HCT116 (cell line): ENCODE results near the gene PPP1R11. TPM values are rescaled to one million over a fixed set of nuclear protein-coding genes. Genes with fewer than 3 reads are reported as not detected.
A peak's percentile ranks its signal among the peaks of the same experiment; 100 is the strongest.

ENCODE experiments used
- ATAC-seq: fragments of 200-7000 bp; cut with Tn5 transposase; 2 replicates; pipeline ENCODE4 v1.9.1; 2020; ENCODE audit warnings: mild to moderate bottlenecking, moderate library complexity
- BruUV-seq: library from RNA; stranded (reverse); fragments of 400-500 nt; replicated peaks from 2 replicates; lab custom pipeline; 2021; lab: Mats Ljungman, UMichigan
- CTCF ChIA-PET: fragments of 300-600 bp; sonication (Branson Sonifier 250); formaldehyde crosslinking; loops from one replicate; lab custom pipeline; 2021; ENCODE audit warnings: antibody characterized with exemption; lab: Charles Lee
- POLR2A ChIA-PET: fragments of 300-600, 350-600 bp; sonication (Branson Sonifier 250); formaldehyde crosslinking; loops from one replicate; lab custom pipeline; 2021; ENCODE audit warnings: antibody characterized with exemption; lab: Charles Lee
- RAD21 ChIA-PET, 2 experiments: fragments of 300-600 bp; sonication (Branson Sonifier 250); formaldehyde crosslinking; loops; one replicate each; lab custom pipeline; 2023; ENCODE audit warnings: low total read pairs in 2 of 2; ENCODE audit not compliant: uncharacterized antibody in 2 of 2, unreplicated experiment in 2 of 2, low non-redundant PET in 1 of 2; lab: Charles Lee
- DNase-seq: peaks from one replicate; pipeline ENCODE4 v3.0.0-alpha.2; 2010; ENCODE audit warnings: low read depth, low spot score
- H2AFZ ChIP-seq: fragments of 200-600 bp; shearing (Covaris generic), sonication (generic); 2 replicates; pipeline ENCODE4 v1.6.1; 2017; ENCODE audit warnings: low read depth, mixed run types, mixed read lengths, antibody characterized with exemption, low read length; ENCODE audit not compliant: poor library complexity, severe bottlenecking
- H3K27ac ChIP-seq: 2 replicates; pipeline ENCODE4 v1.5.1; 2012; ENCODE audit warnings: low read depth, low read length
- H3K27me3 ChIP-seq: fragments of 200-600 bp; sonication (generic); 2 replicates; pipeline ENCODE4 v1.6.1; 2016; ENCODE audit warnings: mixed run types, low read length, mixed read lengths; ENCODE audit not compliant: insufficient read depth
- H3K36me3 ChIP-seq, 2 experiments: fragments of 200-500 bp in 1 of 2; fragments of 200-600 bp in 1 of 2; sonication (Bioruptor generic) in 1 of 2; sonication (generic) in 1 of 2; 2 replicates each; pipeline versions ENCODE4 v1.5.1 to v1.6.1; 2014 to 2016; ENCODE audit warnings: low read length in 2 of 2, inconsistent platforms in 1 of 2, mixed read lengths in 1 of 2, mixed run types in 1 of 2; ENCODE audit not compliant: insufficient read depth in 2 of 2, control insufficient read depth in 1 of 2
- H3K4me1 ChIP-seq, 2 experiments: fragments of 200-600 bp in 1 of 2; sonication (generic) in 1 of 2; 2 replicates each; pipeline versions ENCODE4 v1.5.1 to v1.6.1; 2012 to 2017; ENCODE audit warnings: low read length in 2 of 2, inconsistent platforms in 1 of 2, mild to moderate bottlenecking in 1 of 2, mixed read lengths in 1 of 2, mixed run types in 1 of 2, moderate library complexity in 1 of 2; ENCODE audit not compliant: insufficient read depth in 2 of 2, control insufficient read depth in 1 of 2
- H3K4me2 ChIP-seq: fragments of 200-600 bp; sonication (generic); 2 replicates; pipeline ENCODE4 v1.6.1; 2017; ENCODE audit warnings: mixed run types, low read length, mixed read lengths
- H3K4me3 ChIP-seq, 2 experiments: fragments of 200-600 bp in 1 of 2; sonication (generic) in 1 of 2; replicated peaks in 1 of 2; 2 replicates each; pipeline ENCODE4 v1.5.1; 2011 to 2016; ENCODE audit warnings: low read length in 2 of 2, control low read depth in 1 of 2, low read depth in 1 of 2, mild to moderate bottlenecking in 1 of 2, mixed read lengths in 1 of 2, mixed run types in 1 of 2
- H3K79me2 ChIP-seq: fragments of 200-600 bp; sonication (generic); 2 replicates; pipeline ENCODE4 v1.6.1; 2017; ENCODE audit warnings: mild to moderate bottlenecking, mixed run types, low read length, moderate library complexity, mixed read lengths; ENCODE audit not compliant: insufficient read depth
- H3K9ac ChIP-seq: fragments of 200-600 bp; sonication (generic); 2 replicates; pipeline ENCODE4 v1.6.1; 2016; ENCODE audit warnings: low read length, mixed read lengths
- H3K9me2 ChIP-seq: fragments of 200-600 bp; sonication (generic), shearing (Covaris generic); 2 replicates; pipeline ENCODE4 v1.6.1; 2017; ENCODE audit warnings: mixed run types, mild to moderate bottlenecking, moderate library complexity; ENCODE audit not compliant: insufficient read depth
- H3K9me3 ChIP-seq, 2 experiments: fragments of 200-500 bp in 1 of 2; fragments of 200-600 bp in 1 of 2; sonication (Bioruptor generic) in 1 of 2; sonication (generic) in 1 of 2; 2 replicates each; pipeline ENCODE4 v1.6.1; 2014 to 2017; ENCODE audit warnings: low read length in 2 of 2, mixed read lengths in 2 of 2, inconsistent platforms in 1 of 2, low read depth in 1 of 2, mild to moderate bottlenecking in 1 of 2, mixed run types in 1 of 2, moderate library complexity in 1 of 2; ENCODE audit not compliant: control insufficient read depth in 1 of 2, insufficient read depth in 1 of 2
- H4K20me1 ChIP-seq: fragments of 200-600 bp; sonication (generic), shearing (Covaris generic); 2 replicates; pipeline ENCODE4 v1.6.1; 2017; ENCODE audit warnings: mixed run types, mild to moderate bottlenecking, moderate library complexity; ENCODE audit not compliant: insufficient read depth
- CBX3 ChIP-seq: IDR thresholded peaks from 2 replicates; pipeline ENCODE4 v1.6.1; 2012; ENCODE audit warnings: low read depth
- ELF1 ChIP-seq: IDR thresholded peaks from 2 replicates; pipeline ENCODE4 v1.6.1; 2012; ENCODE audit warnings: low read depth, borderline replicate concordance
- EZH2 ChIP-seq: fragments of 200-600 bp; sonication (generic); IDR thresholded peaks from 2 replicates; pipeline ENCODE4 v1.6.1; 2017; ENCODE audit warnings: antibody characterized with exemption, mixed run types
- EZH2phosphoT487 ChIP-seq: fragments of 200-600 bp; IDR thresholded peaks from 2 replicates; pipeline ENCODE4 v1.6.1; 2018; ENCODE audit warnings: antibody characterized with exemption, borderline replicate concordance
- JUND ChIP-seq: IDR thresholded peaks from 2 replicates; pipeline ENCODE4 v1.6.1; 2012
- RAD21 ChIP-seq: IDR thresholded peaks from 2 replicates; pipeline ENCODE4 v1.6.1; 2012; ENCODE audit warnings: low read depth, mild to moderate bottlenecking
- YY1 ChIP-seq: IDR thresholded peaks from 2 replicates; pipeline ENCODE4 v1.6.1; 2011; ENCODE audit warnings: low read length, low read depth, moderate library complexity, mild to moderate bottlenecking; ENCODE audit not compliant: insufficient replicate concordance; ENCODE audit errors: extremely low read depth
- ZFX ChIP-seq: fragments of 450-650 bp; IDR thresholded peaks from 2 replicates; pipeline ENCODE4 v1.6.1; 2017
- ZNF274 ChIP-seq: fragments of 200-500 bp; sonication (Bioruptor generic); IDR thresholded peaks from 2 replicates; pipeline ENCODE4 v1.6.1; 2014; ENCODE audit warnings: mild to moderate bottlenecking, low read depth, low read length, inconsistent platforms
- intact Hi-C: fragments of 100-400 bp; cut with micrococcal nuclease; formaldehyde crosslinking; loops from 2 replicates; pipeline ENCODE4 v1.10.0; 2022
- total RNA-seq: library from RNA; stranded (reverse); gene quantifications from one replicate; pipeline ENCODE4 v1.2.1, GENCODE V29; 2021; ENCODE audit not compliant: unreplicated experiment

PPP1R11 gene
- total RNA-seq, 1 experiment from 2014 or later, result 29.3 TPM

- no peak for DNase-seq
- no peak for TF ChIP-seq EZH2phosphoT487
- TF ChIP-seq JUND, result no peak
- no peak for TF ChIP-seq RAD21
- no peak for TF ChIP-seq CBX3
- TF ChIP-seq ZFX, result no peak
- no peak for TF ChIP-seq EZH2
- no peak for TF ChIP-seq ELF1
- no peak for TF ChIP-seq YY1
- TF ChIP-seq ZNF274, result no peak
- TF ChIP-seq, all 23 proteins: peak for 0
- RAD21 ChIA-PET, result no interaction called here
- no peak within 1 kb of the TSS for H2AFZ ChIP-seq
- H3K36me3 ChIP-seq, result no peaks in the 10 kb centered on the region
- peak within 1 kb of the TSS in 1 of 2 experiments; percentile 24; a peak in 1 of 4 replicates for H3K4me3 ChIP-seq
- H3K9me2 ChIP-seq, result no peaks in the 10 kb centered on the region
- H3K4me2 ChIP-seq, result peak within 1 kb of the TSS; percentile 65
- no peaks in the 10 kb centered on the region for H3K9me3 ChIP-seq
- ATAC-seq, result no peak
- peak within 1 kb of the TSS; percentile 34 for H3K9ac ChIP-seq
- POLR2A ChIA-PET, result no interaction called here
- peaks cover 11 to 19% of the 10 kb centered on the region in 2 experiments for H3K4me1 ChIP-seq
- peak within 1 kb of the TSS; percentile 38; the same call in 1 of the 2 replicates for H3K27ac ChIP-seq
- BruUV-seq, result no TSS peak
- H3K27me3 ChIP-seq, result no peaks in the 10 kb centered on the region
- CTCF ChIA-PET, result no interaction called here
- intact Hi-C loops, result no loop called here
- H4K20me1 ChIP-seq, result no peaks in the 10 kb centered on the region
- H3K79me2 ChIP-seq, result no peaks in the 10 kb centered on the region
These were observed 8.2 kb downstream of the PPP1R11 start, which contains the start of gene RNF39 for GRCh38 chr6:30075094-30075789. Gene RNF39 (minus strand): TSS chr6:30075769. CDS start chr6:30075585, 184 bp downstream.
